Spinal cord (tissue), 10 donors: Measurements from ENCODE around the gene KRT74. TPM values are rescaled to one million over a fixed set of nuclear protein-coding genes. Genes with fewer than 3 reads are reported as not detected.
A peak's percentile ranks its signal among the peaks of the same experiment; 100 is the strongest.

ENCODE experiments used
- DNase-seq, 6 donors: peaks; one replicate each; pipeline versions ENCODE4 v3.0.0 to v3.0.0-alpha.2; 2013 to 2015; ENCODE audit warnings: low spot score in 6 of 6, low read depth in 4 of 6
- H3K27ac ChIP-seq: one replicate; pipeline ENCODE4 v1.5.1; 2013; ENCODE audit warnings: low read depth, low read length, control low read depth
- H3K27me3 ChIP-seq: one replicate; pipeline ENCODE4 v1.6.1; 2013; ENCODE audit warnings: low read length; ENCODE audit not compliant: control insufficient read depth, insufficient read depth
- H3K36me3 ChIP-seq: one replicate; pipeline ENCODE4 v1.6.1; 2013; ENCODE audit warnings: low read length; ENCODE audit not compliant: control insufficient read depth, insufficient read depth
- H3K4me1 ChIP-seq: one replicate; pipeline ENCODE4 v1.6.1; 2013; ENCODE audit warnings: low read length; ENCODE audit not compliant: control insufficient read depth, insufficient read depth
- H3K4me3 ChIP-seq: one replicate; pipeline ENCODE4 v1.5.1; 2013; ENCODE audit warnings: low read depth, low read length, control low read depth
- H3K9me3 ChIP-seq: one replicate; pipeline ENCODE4 v1.6.1; 2013; ENCODE audit warnings: low read length; ENCODE audit not compliant: control insufficient read depth, insufficient read depth
- WGBS: methylation state at CpG from one replicate; pipeline ENCODE4 v1.1.5; 2013; ENCODE audit warnings: missing lambda C conversion rate; ENCODE audit not compliant: insufficient coverage; 5-methylcytosine and 5-hydroxymethylcytosine counted together
- polyA plus RNA-seq, 2 donors: library from polyadenylated mRNA; unstranded; fragments of 120-200 nt; gene quantifications; one replicate each; pipeline ENCODE4 v1.2.1, GENCODE V29; 2013; ENCODE audit not compliant: insufficient read length in 2 of 2
- total RNA-seq, 2 donors: library from RNA; depleted of rRNA in 1 of 2; stranded (reverse); fragments of 120-200 nt in 1 of 2; fragments of >200 nt in 1 of 2; gene quantifications; one replicate each; pipeline versions ENCODE4 v1.2.3 to v1.2.4, GENCODE V29; 2013 to 2014
- donor health status: healthy.

The KRT74 gene
- total and polyA plus RNA-seq, 4 donors = 0.10 to 0.20 TPM; not detected in 2

DNA sequence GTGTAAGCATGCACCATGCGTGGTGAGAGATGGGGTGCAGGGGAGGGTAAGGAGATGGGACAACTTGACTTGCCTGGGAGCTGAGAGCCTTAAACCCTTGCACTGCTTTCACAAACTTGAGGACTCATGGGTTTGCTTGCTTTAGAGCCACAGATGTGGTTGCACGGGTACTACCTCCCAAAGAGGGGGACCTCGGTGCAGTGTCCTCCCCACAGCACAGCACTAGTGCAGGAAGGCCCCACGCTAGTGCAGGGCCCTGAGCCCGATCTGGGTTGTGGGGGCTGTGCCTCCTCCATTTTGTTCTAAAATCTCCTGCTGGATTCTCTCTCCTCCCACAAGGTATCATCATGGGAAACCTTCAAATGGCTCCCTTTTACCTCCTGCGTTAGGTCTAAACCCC is 16.4 kb upstream of the KRT74 start:
- Histone ChIP-seq H3K27me3 (no peaks in the 10 kb centered on the region), H3K4me1 (peaks cover 5% of the 10 kb centered on the region), H3K4me3 (no peak overlapping the region), H3K36me3 (no peaks in the 10 kb centered on the region), H3K9me3 (peaks cover 1% of the 10 kb centered on the region), H3K27ac (no peak overlapping the region)
- 93% methylated on average over 5 of the region's 6 CpGs for WGBS
- DNase-seq = no peak

DNA sequence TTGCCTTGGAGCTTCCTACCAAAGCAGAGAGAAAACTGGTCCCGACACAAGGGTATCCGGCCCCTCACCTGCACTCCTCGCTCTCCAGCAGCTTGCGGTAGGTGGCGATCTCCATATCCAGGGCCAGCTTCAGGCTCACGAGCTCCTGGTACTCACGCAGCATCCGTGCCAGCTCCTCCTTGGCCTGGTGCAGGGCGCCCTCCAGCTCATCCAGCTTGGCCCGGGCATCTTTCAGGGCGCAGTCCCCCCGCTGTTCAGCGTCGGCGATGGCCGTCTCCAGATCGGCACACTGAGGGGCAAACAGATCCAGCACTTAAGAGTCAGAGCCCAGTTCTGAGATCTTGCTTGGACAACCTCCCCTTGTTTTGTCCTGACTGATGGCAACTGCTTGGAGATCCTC is 13.9 kb upstream of the KRT74 start:
- H3K9me3 ChIP-seq = peaks cover 1% of the 10 kb centered on the region
- no peaks in the 10 kb centered on the region for H3K27me3 ChIP-seq
- H3K36me3 ChIP-seq = no peaks in the 10 kb centered on the region
- H3K27ac ChIP-seq = no peak overlapping the region
- peaks cover 5% of the 10 kb centered on the region for H3K4me1 ChIP-seq
- DNase-seq = no peak
- WGBS = 71% methylated on average over 17 of the region's 17 CpGs
- no peak overlapping the region for H3K4me3 ChIP-seq

DNA sequence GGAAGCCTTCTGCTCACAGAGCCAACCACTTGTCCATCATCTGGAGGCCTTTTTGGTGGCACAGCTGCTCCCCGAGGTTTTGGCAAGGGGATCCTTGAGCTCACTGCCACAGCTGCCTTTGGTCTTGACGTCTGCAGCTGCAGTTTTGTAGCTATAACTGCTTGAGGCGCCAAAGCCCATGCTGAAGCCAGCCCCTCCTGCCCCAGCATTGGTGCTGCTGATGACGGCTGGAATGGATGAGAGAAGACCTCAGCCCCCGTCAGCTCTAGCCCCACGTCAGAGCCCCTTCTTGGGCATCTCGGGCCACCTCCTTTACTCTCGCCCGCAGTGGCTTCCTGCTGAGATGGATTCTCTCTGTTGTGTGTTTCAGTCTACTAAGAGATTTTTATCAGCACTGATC is 12.3 kb upstream of the KRT74 start:
- H3K27me3 ChIP-seq = no peaks in the 10 kb centered on the region
- WGBS = 62% methylated on average over 3 of the region's 9 CpGs
- H3K4me3 ChIP-seq = no peak overlapping the region
- no peaks in the 10 kb centered on the region for H3K36me3 ChIP-seq
- H3K27ac ChIP-seq = no peak overlapping the region
- peaks cover under 1% of the 10 kb centered on the region for H3K9me3 ChIP-seq
- peak in 1 of 6 donors; percentile 47 for DNase-seq
- peaks cover 5% of the 10 kb centered on the region for H3K4me1 ChIP-seq

DNA sequence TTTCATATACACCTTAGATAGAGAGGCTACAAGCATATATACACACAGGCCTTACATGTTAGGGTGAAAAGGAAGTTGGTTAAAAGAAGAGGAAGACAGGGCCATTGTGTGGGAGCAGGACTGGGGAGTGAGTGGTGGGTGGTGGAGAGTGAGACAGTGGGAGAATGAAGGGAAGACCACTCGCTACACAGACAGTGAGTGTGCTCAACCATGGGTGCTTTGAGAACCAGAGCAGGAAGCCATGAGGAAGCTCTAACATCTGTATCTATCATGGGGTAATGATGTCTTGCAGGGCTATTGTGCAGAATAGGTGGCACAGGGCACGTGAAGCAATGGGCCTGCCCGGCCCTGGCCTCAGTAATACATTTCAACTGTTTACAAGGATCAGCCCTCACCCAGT is 11.4 kb upstream of the KRT74 start:
- H3K9me3 ChIP-seq = no peaks in the 10 kb centered on the region
- no peaks in the 10 kb centered on the region for H3K27me3 ChIP-seq
- H3K27ac ChIP-seq = no peak overlapping the region
- no peak overlapping the region for H3K4me3 ChIP-seq
- DNase-seq = no peak
- no peaks in the 10 kb centered on the region for H3K36me3 ChIP-seq
- 85% methylated on average over 3 of the region's 3 CpGs for WGBS
- peaks cover 7% of the 10 kb centered on the region for H3K4me1 ChIP-seq

DNA sequence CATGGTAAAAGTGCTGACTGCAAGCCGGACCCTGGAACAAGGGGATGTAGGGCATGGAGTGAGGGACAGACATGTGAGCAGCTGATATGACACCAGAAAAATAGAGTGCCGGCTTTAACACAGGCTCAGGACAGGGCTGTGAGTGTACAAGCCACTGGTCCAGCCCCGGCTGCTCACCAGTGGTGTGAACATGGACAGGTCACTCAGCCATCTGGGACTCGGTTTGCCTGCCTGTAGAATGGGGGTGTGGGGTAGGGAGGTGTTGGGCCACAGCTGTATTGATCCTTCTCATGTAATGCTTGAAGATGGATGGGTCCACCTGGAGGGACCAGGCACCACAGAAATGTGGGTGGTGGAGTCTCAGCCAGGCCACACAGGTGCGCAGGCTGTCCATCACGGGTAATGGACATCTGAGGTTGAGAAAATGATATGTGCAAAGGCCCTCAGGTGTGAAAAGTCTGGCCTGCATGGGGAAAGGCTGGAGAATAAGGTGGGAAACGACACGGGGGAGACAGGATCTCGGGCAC is 10.6 kb upstream of the KRT74 start:
- Histone ChIP-seq H3K9me3 (no peaks in the 10 kb centered on the region), H3K27ac (no peak overlapping the region), H3K27me3 (no peaks in the 10 kb centered on the region), H3K36me3 (no peaks in the 10 kb centered on the region), H3K4me3 (no peak overlapping the region), H3K4me1 (peaks cover 7% of the 10 kb centered on the region)
- no peak for DNase-seq
- WGBS = 92% methylated on average over 8 of the region's 9 CpGs

DNA sequence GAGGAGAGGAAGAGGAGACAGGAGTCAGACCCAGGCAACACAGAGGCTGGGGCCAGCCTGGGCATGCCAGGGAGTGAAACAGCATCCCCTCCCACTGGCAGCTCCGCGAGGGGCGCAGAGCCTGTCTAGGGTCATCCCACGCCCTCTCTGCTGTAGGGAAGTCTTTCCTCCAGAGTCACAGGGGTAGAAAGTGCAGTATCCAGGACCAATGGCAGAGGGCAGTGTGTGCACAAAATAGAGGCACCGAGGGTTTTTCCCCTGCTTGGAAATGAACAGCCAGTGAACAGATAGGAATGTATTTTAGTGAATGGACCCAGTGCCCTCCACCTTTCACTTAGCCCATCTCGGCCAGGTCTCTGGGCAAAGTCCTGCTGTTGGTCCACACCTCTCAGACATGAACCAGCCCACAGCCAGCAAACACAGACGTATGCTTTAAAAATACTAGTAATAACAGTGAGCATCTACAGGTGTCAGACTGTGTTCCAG is 9.4 kb upstream of the KRT74 start:
- 29% methylated on average over 4 of the region's 7 CpGs for WGBS
- Histone ChIP-seq H3K27ac (no peak overlapping the region), H3K4me1 (peaks cover 7% of the 10 kb centered on the region), H3K36me3 (no peaks in the 10 kb centered on the region), H3K9me3 (no peaks in the 10 kb centered on the region), H3K4me3 (no peak overlapping the region), H3K27me3 (no peaks in the 10 kb centered on the region)
- DNase-seq = peak in 4 of 6 donors; percentile 26 to 84 (median 50)

DNA sequence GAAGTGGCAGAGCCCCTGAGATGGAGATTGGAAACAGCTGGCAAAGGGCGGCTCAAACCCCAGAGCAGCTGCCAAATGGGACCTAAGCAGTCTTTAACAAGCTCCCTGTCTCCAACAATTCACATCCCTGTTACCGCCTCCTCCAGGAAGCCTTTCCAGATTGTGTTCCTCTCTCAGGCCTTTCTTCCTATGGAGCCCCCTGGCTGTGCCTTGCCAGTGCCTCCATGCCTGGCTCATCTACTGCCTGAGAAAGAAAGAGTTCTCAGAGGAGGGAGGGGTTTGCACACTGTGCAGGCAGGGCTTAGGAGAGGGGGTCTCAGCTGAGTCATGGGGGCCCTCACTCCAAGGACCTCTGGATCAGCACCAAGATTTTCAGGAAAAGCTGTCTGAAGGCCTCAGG is 8.8 kb upstream of the KRT74 start:
- no peaks in the 10 kb centered on the region for H3K36me3 ChIP-seq
- 61% methylated on average over 2 of the region's 2 CpGs for WGBS
- no peaks in the 10 kb centered on the region for H3K9me3 ChIP-seq
- no peak for DNase-seq
- no peak overlapping the region for H3K27ac ChIP-seq
- peaks cover 7% of the 10 kb centered on the region for H3K4me1 ChIP-seq
- no peak overlapping the region for H3K4me3 ChIP-seq
- H3K27me3 ChIP-seq = no peaks in the 10 kb centered on the region

DNA sequence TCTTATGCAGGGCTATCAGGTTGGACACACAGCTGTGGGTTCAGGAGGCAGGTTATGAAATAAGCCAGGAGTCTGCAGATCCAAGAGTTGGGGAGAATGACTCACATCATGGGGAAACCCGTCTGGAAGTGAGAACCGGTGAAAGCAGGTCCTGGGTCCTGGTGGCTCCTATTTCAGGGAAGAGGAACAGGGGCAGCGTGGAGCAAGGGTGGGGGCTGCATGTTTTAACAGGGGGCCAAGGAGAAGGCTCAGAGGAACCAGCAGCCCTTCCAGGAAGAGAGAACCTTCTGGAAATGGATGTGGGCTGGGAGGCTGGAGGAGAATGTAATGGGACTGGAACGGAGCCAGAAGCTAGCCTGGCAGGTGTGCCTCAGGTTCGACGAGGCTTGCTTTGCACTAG is 7.8 kb upstream of the KRT74 start:
- no peaks in the 10 kb centered on the region for H3K36me3 ChIP-seq
- no peak overlapping the region for H3K4me3 ChIP-seq
- no peak overlapping the region for H3K27ac ChIP-seq
- no peaks in the 10 kb centered on the region for H3K9me3 ChIP-seq
- no peak for DNase-seq
- 74% methylated on average over 3 of the region's 6 CpGs for WGBS
- H3K27me3 ChIP-seq = no peaks in the 10 kb centered on the region
- peaks cover 7% of the 10 kb centered on the region for H3K4me1 ChIP-seq

DNA sequence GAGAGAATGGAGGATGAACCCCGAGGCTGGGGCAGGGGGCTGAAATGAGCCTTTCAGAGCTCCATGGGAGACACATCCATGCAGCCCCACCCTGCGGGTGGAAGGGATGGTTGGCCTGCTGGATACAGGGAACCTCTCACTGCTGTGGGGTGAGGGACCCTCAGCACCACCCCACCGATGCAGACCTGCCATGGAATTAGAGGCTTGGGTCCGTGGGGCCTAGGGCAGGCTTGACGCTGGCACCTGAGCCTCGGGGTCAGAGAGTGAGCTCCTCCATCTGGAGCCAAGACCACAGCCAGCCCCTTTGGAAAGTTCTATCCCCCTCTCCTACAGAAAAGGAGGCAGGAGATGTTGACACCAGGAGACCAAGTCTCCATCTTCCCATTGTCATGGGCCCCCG is 7.4 kb upstream of the KRT74 start:
- Histone ChIP-seq H3K36me3 (no peaks in the 10 kb centered on the region), H3K27ac (no peak overlapping the region), H3K4me3 (no peak overlapping the region), H3K4me1 (peaks cover 4% of the 10 kb centered on the region), H3K9me3 (no peaks in the 10 kb centered on the region), H3K27me3 (no peaks in the 10 kb centered on the region)
- 86% methylated on average over 5 of the region's 7 CpGs for WGBS
- no peak for DNase-seq

DNA sequence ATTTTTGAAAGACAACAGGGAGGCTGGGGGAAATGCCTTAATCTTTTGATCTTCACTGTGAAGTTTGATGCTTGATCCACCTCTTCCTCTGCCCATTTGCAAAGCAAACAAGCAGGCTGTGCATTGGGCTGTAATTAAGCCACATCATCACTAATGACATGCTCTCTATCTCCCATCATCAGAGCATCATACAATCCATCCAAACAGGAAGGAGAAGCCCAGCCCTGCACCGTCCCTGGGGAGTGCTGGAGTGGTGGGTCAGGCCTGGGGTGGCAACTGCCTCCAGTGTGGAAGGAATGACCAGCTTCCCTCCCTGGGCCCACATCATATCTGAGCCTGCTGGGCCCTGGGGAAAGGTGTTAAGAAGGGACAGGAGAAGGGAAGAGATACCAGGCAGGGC is 6.9 kb upstream of the KRT74 start:
- Histone ChIP-seq H3K4me3 (no peak overlapping the region), H3K27ac (no peak overlapping the region), H3K36me3 (no peaks in the 10 kb centered on the region), H3K4me1 (peaks cover 3% of the 10 kb centered on the region), H3K9me3 (no peaks in the 10 kb centered on the region), H3K27me3 (no peaks in the 10 kb centered on the region)
- peak in 1 of 6 donors; percentile 7 for DNase-seq
- no CpG with 5 or more reads among the region's 1 CpG for WGBS
